NCI-H69 (cell line): ENCODE results near the gene SLC3A2.
A peak's percentile ranks its signal among the peaks of the same experiment; 100 is the strongest.
"Not testable (repeated sequence)": the region's sequence is repeated elsewhere in the genome, so short reads cannot be mapped to it uniquely, and the experiment has no call there.

Experiments used
- DNase-seq: peaks from one replicate; lab custom pipeline; 2025; lab: John Stamatoyannopoulos, UW

The SLC3A2 gene

DNA sequence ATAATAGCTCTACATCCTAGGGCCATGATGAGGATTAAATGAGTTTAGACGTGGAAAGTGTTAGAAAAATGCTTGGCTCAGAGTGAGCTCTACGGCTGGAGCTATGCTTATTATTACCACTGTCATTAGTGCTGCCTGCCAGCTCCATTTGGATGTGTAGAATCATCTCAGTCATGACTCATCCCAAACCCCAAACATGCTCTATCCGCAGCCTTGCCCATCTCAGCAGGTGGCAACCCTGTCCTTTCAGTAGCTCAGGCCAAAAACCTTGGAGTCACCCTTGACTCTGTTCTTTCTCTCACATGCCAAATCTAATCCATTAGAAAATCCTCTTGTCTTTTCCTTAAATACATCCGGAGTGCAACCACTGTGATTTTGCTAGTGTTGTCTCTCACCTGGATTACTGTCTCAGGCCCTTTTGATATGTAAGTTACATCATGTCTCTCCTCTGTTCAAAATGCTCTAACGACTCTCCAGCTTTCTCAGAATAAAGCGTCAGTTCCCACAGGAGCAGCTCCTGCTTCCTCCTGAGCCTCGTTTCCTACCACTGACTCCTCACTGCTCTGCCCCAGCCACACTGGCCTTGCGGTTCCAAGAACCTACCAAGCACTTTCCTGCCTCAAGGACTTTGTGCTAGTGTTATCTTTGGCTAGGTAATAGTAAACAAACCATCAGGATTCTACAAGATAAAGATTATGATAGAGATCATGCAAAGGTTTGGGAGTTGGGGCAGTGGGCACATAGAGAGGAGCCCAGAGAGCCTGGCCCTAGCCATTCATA, 51.0 kb downstream of the SLC3A2 start:
- DNase-seq = peak; percentile 12

GRCh38 chr11:62933285-62933684, 52.6 kb downstream of the SLC3A2 start:
- DNase-seq = no peak

DNA sequence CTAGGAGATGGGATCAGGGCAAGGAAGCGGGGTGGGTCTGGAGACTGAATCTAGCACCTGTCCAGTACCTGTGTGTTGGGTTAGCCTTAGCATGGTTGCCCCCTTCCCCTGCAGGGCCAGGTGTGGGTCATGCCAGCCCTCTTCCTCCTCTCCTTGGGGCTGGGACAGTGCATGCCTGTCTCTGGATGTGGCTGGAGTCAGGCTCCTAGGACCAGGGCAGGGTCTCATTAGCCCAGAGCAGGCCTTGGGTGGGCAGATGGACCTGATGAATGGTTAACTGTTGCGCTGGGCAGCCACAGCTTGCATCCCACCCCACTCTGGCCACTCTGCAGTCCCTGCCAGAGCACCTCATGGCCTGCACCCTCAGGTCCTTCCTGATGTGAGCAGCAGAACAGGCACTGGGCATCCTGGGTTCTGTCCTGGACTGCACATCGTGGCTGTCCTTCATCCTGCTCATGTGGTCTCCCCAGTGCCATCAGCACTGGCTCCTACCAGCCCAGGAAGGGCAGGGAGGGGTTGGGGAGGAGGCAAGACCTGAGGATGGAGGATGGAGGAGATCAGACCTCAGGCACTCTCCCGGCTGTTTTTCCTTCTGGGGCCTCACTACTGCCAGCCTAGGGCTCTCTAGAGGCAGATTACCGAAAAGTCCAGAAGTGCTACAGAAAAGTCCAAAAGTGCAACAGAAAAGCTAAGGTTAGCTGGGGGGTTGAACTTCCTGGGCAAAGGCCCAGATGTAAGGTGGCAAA, 53.2 kb downstream of the SLC3A2 start:
- DNase-seq = no peak

DNA sequence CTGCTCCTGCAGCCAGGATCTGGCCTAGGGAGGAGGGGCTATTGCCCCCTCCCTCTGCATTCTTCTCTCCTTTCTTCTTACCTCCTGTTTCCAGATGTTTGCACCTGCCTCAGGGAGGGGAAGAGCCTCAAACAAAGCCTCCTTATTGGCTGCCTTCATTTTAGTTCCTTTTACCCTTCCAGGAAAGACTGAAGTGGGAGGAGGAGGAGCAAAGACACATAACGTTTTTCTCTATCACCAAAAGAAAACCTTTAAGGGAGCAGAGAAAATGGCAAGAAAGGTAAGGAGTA, 53.7 kb downstream of the SLC3A2 start:
- no peak for DNase-seq

GRCh38 chr11:62937528-62937927, 56.8 kb downstream of the SLC3A2 start:
- DNase-seq = not testable (repeated sequence)
